ENCODE measurements around the gene CT45A1. TPM values are rescaled to one million over a fixed set of nuclear protein-coding genes. Genes with fewer than 3 reads are reported as not detected.
"Not testable (repeated sequence)": the region's sequence is repeated elsewhere in the genome, so short reads cannot be mapped to it uniquely, and the experiment has no call there.

The CT45A1 gene, protein sequence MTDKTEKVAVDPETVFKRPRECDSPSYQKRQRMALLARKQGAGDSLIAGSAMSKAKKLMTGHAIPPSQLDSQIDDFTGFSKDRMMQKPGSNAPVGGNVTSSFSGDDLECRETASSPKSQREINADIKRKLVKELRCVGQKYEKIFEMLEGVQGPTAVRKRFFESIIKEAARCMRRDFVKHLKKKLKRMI
- not detected for polyA plus RNA-seq
- long read RNA-seq, donor 1 = 0 reads
- long read RNA-seq, donor 2 = 0 reads
- long read RNA-seq, donor 3 = 0 reads
- long read RNA-seq, donor 4 = 0 reads
- long read RNA-seq, donor 5 = 0 reads
- long read RNA-seq, donor 6 = 0 reads
- long read RNA-seq, donor 7 = 0 reads
- long read RNA-seq, donor 8 = 0 reads
- long read RNA-seq, donor 9 = 0 reads
- long read RNA-seq, donor 10 = 0 reads

DNA sequence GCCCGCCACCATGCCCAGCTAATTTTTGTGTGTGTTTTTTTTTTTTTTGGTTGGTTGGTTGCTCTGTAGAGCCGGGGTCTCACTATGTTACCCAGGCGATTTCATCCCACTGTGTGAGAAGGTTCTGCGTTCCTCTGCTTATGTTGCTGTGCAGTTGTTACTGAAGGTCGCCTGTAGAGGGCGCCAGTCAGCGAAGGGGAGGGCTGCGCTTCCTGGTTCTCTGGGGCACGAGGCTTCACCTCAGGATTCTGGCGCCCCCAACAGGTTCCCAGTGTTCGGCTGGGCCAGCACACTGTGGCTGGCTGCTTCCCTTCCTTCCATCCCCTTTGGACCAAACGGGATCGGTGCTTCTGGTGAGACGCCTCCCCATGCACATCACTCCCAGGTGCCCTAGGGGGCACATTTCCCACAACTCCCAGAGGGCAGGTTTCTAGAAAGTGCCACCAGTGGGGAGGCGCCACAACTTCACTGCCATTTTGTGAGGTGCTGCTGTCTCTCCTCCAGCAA, at the start of gene CT45A1:
Gene CT45A1, plus strand, starts transcription at position 457 of the 507 bp plus-strand sequence. CDS start 5,302 bp downstream, outside the sequence.
- DNase-seq; H3K4me3 ChIP-seq (ENCODE audit: low read depth in 1 of 3, low read length in 3 of 3); H3K27ac ChIP-seq (ENCODE audit: low read depth in 1 of 3, low read length in 2 of 3); FAIRE-seq; H3K36me3 ChIP-seq (ENCODE audit: control insufficient read depth in 3 of 3, insufficient read depth in 2 of 3, low read depth in 1 of 3, low read length in 3 of 3); H3K4me1 ChIP-seq (ENCODE audit: control insufficient read depth in 3 of 3, insufficient read depth in 2 of 3, low read depth in 1 of 3, low read length in 2 of 3); H3K27me3 ChIP-seq (ENCODE audit: control insufficient read depth in 3 of 3, insufficient read depth in 3 of 3, low read length in 3 of 3); H3K9me3 ChIP-seq (ENCODE audit: control insufficient read depth in 2 of 2, insufficient read depth in 1 of 2, low read depth in 1 of 2, low read length in 1 of 2): not testable (repeated sequence)
- WGBS, 3 donors = 83 to 90% (median 86%) methylated on average over 4 to 12 of the region's 15 CpGs

DNA sequence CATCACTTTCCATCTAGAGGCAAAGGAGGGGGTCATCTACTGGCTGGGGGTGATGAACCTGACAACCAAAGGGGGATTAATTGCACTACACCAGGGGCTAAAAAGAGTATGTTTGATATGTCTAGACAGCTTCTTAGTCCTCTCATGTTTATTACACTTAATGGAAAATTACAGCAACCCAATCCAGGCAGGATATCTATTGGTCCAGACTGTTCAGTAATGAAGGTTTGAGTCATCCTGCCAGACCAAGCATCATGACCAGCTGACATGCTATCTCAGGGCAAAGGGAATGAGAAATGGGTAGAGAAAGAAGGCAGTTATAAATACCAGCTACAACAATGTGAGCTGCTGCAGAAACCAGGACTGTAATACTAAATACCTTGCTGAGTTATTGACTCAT, 40.5 kb upstream of the CT45A1 start:
- DNase-seq; H3K27ac ChIP-seq (ENCODE audit: low read depth in 1 of 3, low read length in 2 of 3); H3K9me3 ChIP-seq (ENCODE audit: control insufficient read depth in 2 of 2, insufficient read depth in 1 of 2, low read depth in 1 of 2, low read length in 1 of 2); H3K4me1 ChIP-seq (ENCODE audit: control insufficient read depth in 3 of 3, insufficient read depth in 2 of 3, low read depth in 1 of 3, low read length in 2 of 3); H3K4me3 ChIP-seq (ENCODE audit: low read depth in 1 of 3, low read length in 3 of 3); H3K27me3 ChIP-seq (ENCODE audit: control insufficient read depth in 3 of 3, insufficient read depth in 3 of 3, low read length in 3 of 3); H3K36me3 ChIP-seq (ENCODE audit: control insufficient read depth in 3 of 3, insufficient read depth in 2 of 3, low read depth in 1 of 3, low read length in 3 of 3); FAIRE-seq: not testable (repeated sequence)

DNA sequence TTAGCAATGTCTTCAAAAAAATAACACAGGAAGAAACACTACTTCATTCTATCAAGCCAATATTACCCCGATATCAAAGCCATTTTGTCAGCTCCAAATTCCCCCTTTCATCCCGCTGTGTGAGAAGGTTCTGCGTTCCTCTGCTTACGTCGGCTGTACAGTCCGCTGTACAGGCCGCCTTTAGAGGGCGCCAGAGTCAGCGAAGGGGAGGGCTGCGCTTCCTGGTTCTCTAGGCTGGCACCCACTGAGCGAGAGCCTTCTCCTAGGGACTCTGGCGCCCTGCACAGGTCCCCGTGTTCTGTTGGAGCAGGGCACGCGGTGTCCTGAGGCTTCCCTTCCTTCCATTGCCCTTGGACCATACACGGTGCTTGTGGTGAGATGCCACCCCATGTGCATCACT, 25.3 kb upstream of the CT45A1 start:
- DNase-seq (no peak), FAIRE-seq (no peak)
- H3K27ac ChIP-seq (ENCODE audit: low read depth in 1 of 3, low read length in 2 of 3) = no peak overlapping the region
- no peak overlapping the region for H3K4me3 ChIP-seq (ENCODE audit: low read depth in 1 of 3, low read length in 3 of 3)
- no peaks in the 10 kb centered on the region for H3K36me3 ChIP-seq (ENCODE audit: control insufficient read depth in 3 of 3, insufficient read depth in 2 of 3, low read depth in 1 of 3, low read length in 3 of 3)
- no peaks in the 10 kb centered on the region for H3K4me1 ChIP-seq (ENCODE audit: control insufficient read depth in 3 of 3, insufficient read depth in 2 of 3, low read depth in 1 of 3, low read length in 2 of 3)
- no peaks in the 10 kb centered on the region for H3K27me3 ChIP-seq (ENCODE audit: control insufficient read depth in 3 of 3, insufficient read depth in 3 of 3, low read length in 3 of 3)
- WGBS, 3 donors = 46 to 57% (median 52%) methylated on average over 15 to 16 of the region's 16 CpGs
- H3K9me3 ChIP-seq (ENCODE audit: control insufficient read depth in 2 of 2, insufficient read depth in 1 of 2, low read depth in 1 of 2, low read length in 1 of 2) = no peaks in the 10 kb centered on the region

DNA sequence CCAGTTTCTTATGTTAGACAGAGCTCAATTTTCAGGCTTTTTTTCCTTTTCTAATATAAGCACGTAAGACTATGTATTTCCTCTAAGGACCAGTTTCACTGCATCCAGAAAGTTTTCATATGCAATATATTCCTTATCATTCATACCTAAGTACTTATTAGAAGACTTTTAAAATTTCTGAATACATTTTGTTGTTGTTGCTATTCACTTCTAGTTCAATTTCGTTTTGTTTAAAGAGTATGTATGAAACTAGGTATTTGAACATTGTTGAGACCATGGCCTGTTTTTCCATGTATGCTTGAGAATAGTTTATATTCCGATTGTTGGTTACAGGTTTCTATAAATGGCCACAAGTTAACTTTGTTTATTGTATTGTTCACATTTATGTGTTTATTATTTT, 18.0 kb upstream of the CT45A1 start:
- Histone ChIP-seq H3K36me3 (ENCODE audit: control insufficient read depth in 3 of 3, insufficient read depth in 2 of 3, low read depth in 1 of 3, low read length in 3 of 3) (no peaks in the 10 kb centered on the region), H3K4me3 (ENCODE audit: low read depth in 1 of 3, low read length in 3 of 3) (no peak overlapping the region), H3K27ac (ENCODE audit: low read depth in 1 of 3, low read length in 2 of 3) (no peak overlapping the region), H3K27me3 (ENCODE audit: control insufficient read depth in 3 of 3, insufficient read depth in 3 of 3, low read length in 3 of 3) (no peaks in the 10 kb centered on the region), H3K9me3 (ENCODE audit: control insufficient read depth in 2 of 2, insufficient read depth in 1 of 2, low read depth in 1 of 2, low read length in 1 of 2) (no peaks in the 10 kb centered on the region), H3K4me1 (ENCODE audit: control insufficient read depth in 3 of 3, insufficient read depth in 2 of 3, low read depth in 1 of 3, low read length in 2 of 3) (no peaks in the 10 kb centered on the region)
- FAIRE-seq = no peak
- no peak for DNase-seq
- 53 to 67% (median 65%) methylated on average over 3 of the region's 3 CpGs for WGBS, 3 donors

DNA sequence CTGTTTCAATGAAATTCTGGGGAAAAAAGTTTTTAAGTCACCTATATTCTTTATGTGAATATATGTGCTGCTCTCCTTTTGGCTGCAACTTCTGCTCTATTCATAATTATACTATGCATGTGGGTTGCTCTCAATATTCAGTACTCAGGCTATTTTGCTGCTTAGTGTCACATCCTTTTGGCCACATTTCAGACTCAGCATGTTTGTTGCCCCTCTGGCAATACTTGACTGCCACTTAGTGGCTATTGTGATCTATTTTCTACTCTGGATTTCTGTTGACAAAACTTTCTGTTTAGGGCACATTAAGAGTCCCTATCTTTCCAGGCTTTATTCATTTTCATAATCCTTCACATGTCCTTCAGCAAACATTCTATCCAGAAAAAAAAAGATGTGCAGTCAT, 15.8 kb upstream of the CT45A1 start:
- FAIRE-seq (no peak), DNase-seq (no peak)
- H3K4me1 ChIP-seq (ENCODE audit: control insufficient read depth in 3 of 3, insufficient read depth in 2 of 3, low read depth in 1 of 3, low read length in 2 of 3) = no peaks in the 10 kb centered on the region
- H3K36me3 ChIP-seq (ENCODE audit: control insufficient read depth in 3 of 3, insufficient read depth in 2 of 3, low read depth in 1 of 3, low read length in 3 of 3) = no peaks in the 10 kb centered on the region
- H3K4me3 ChIP-seq (ENCODE audit: low read depth in 1 of 3, low read length in 3 of 3) = no peak overlapping the region
- no peaks in the 10 kb centered on the region for H3K9me3 ChIP-seq (ENCODE audit: control insufficient read depth in 2 of 2, insufficient read depth in 1 of 2, low read depth in 1 of 2, low read length in 1 of 2)
- no peak overlapping the region for H3K27ac ChIP-seq (ENCODE audit: low read depth in 1 of 3, low read length in 2 of 3)
- no peaks in the 10 kb centered on the region for H3K27me3 ChIP-seq (ENCODE audit: control insufficient read depth in 3 of 3, insufficient read depth in 3 of 3, low read length in 3 of 3)

DNA sequence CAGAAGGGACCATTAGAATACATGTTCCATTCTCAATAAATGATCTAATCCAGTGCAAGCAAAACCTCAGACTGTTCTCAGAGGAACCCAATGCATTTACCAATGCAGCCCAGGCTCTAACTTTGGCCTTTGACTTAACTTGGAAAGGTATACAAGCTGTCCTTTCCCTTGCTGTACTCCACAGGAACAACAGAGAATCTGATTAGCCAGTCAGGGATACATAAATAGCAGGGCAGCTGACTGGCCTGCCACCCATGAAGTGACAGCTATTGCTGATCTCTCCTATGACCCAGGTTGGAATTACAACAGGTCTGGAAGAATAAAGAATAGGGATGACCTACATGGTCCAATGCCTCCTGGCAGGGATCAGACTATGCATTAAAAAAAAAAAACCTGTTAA, 14.5 kb upstream of the CT45A1 start:
- no peak overlapping the region for H3K4me3 ChIP-seq (ENCODE audit: low read depth in 1 of 3, low read length in 3 of 3)
- FAIRE-seq = no peak
- H3K27me3 ChIP-seq (ENCODE audit: control insufficient read depth in 3 of 3, insufficient read depth in 3 of 3, low read length in 3 of 3) = no peaks in the 10 kb centered on the region
- no peaks in the 10 kb centered on the region for H3K36me3 ChIP-seq (ENCODE audit: control insufficient read depth in 3 of 3, insufficient read depth in 2 of 3, low read depth in 1 of 3, low read length in 3 of 3)
- H3K4me1 ChIP-seq (ENCODE audit: control insufficient read depth in 3 of 3, insufficient read depth in 2 of 3, low read depth in 1 of 3, low read length in 2 of 3) = no peaks in the 10 kb centered on the region
- no peak overlapping the region for H3K27ac ChIP-seq (ENCODE audit: low read depth in 1 of 3, low read length in 2 of 3)
- H3K9me3 ChIP-seq (ENCODE audit: control insufficient read depth in 2 of 2, insufficient read depth in 1 of 2, low read depth in 1 of 2, low read length in 1 of 2) = no peaks in the 10 kb centered on the region
- no peak for DNase-seq

DNA sequence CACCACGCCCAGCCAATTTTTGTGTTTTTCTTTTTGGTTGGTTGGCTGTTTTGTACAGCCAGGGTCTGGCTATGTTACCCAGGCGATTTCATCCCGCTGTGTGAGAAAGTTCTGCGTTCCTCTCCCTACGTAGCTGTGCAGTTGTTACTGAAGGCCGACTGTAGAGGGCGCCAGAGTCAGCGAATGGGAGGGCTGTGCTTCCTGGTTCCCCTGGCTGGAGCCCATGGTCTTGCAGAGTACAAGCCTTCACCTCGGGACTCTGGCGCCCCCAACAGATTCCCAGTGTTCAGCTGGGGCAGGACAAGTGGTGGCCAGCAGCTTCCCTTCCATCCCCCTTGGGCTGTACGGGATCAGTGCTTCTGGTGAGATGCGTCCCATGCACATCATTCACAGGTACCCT, 5.6 kb upstream of the CT45A1 start:
- Histone ChIP-seq H3K27me3 (ENCODE audit: control insufficient read depth in 3 of 3, insufficient read depth in 3 of 3, low read length in 3 of 3) (no peaks in the 10 kb centered on the region), H3K4me3 (ENCODE audit: low read depth in 1 of 3, low read length in 3 of 3) (no peak overlapping the region), H3K27ac (ENCODE audit: low read depth in 1 of 3, low read length in 2 of 3) (no peak overlapping the region), H3K9me3 (ENCODE audit: control insufficient read depth in 2 of 2, insufficient read depth in 1 of 2, low read depth in 1 of 2, low read length in 1 of 2) (no peaks in the 10 kb centered on the region), H3K4me1 (ENCODE audit: control insufficient read depth in 3 of 3, insufficient read depth in 2 of 3, low read depth in 1 of 3, low read length in 2 of 3) (no peaks in the 10 kb centered on the region), H3K36me3 (ENCODE audit: control insufficient read depth in 3 of 3, insufficient read depth in 2 of 3, low read depth in 1 of 3, low read length in 3 of 3) (no peaks in the 10 kb centered on the region)
- 58 to 76% (median 60%) methylated on average over 12 of the region's 12 CpGs for WGBS, 3 donors
- no peak for FAIRE-seq
- DNase-seq = no peak

DNA sequence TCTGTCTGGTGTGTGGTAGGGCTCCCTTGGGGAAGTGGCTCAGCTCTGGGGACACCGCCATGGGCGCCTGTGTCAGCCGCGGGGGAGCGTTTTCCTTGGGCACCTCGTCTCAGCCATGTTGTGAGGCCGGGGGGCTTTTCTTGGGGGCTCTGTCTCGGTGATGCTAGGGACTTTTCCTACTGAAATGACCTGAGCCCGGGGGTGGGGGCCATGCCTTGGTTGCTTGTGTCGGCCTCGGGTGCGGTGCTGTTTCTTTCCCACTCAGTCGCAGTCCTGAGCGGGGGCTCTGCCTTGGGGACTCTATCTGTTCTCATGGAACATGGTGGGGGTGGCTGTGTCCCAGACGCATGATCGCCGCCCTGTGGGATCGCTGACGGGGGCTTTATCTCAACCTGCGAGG, 356 bp downstream of the CT45A1 start:
- WGBS, 3 donors = 89 to 94% (median 92%) methylated on average over 12 to 20 of the region's 20 CpGs
- Histone ChIP-seq H3K9me3 (ENCODE audit: control insufficient read depth in 2 of 2, insufficient read depth in 1 of 2, low read depth in 1 of 2, low read length in 1 of 2) (no peaks in the 10 kb centered on the region), H3K4me1 (ENCODE audit: control insufficient read depth in 3 of 3, insufficient read depth in 2 of 3, low read depth in 1 of 3, low read length in 2 of 3) (no peaks in the 10 kb centered on the region), H3K27me3 (ENCODE audit: control insufficient read depth in 3 of 3, insufficient read depth in 3 of 3, low read length in 3 of 3) (no peaks in the 10 kb centered on the region), H3K36me3 (ENCODE audit: control insufficient read depth in 3 of 3, insufficient read depth in 2 of 3, low read depth in 1 of 3, low read length in 3 of 3) (no peaks in the 10 kb centered on the region), H3K27ac (ENCODE audit: low read depth in 1 of 3, low read length in 2 of 3) (no peak overlapping the region), H3K4me3 (ENCODE audit: low read depth in 1 of 3, low read length in 3 of 3) (no peak overlapping the region)
- no peak for DNase-seq
- FAIRE-seq = no peak

DNA sequence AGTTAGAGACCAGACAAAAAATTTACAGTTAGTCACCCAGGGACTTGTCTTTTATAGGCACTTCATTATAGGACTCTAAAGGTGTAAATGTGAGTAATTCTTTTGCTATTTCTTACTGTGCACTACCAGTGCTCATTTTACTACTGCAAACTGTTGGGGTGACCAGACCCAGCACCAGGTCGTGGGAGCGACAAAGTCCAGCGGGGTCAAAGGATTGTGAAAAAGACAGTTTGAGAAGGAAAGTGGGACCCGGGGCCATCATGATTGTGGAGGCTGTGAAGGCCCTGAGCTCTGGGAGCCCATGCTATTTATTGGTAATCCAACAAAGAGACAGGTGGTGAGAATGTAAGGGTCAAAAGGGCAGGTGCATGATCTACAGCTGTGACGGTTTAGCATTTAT, 21.2 kb downstream of the CT45A1 start:
- not testable (repeated sequence) for FAIRE-seq; H3K27ac ChIP-seq (ENCODE audit: low read depth in 1 of 3, low read length in 2 of 3); H3K9me3 ChIP-seq (ENCODE audit: control insufficient read depth in 2 of 2, insufficient read depth in 1 of 2, low read depth in 1 of 2, low read length in 1 of 2); H3K36me3 ChIP-seq (ENCODE audit: control insufficient read depth in 3 of 3, insufficient read depth in 2 of 3, low read depth in 1 of 3, low read length in 3 of 3); H3K4me3 ChIP-seq (ENCODE audit: low read depth in 1 of 3, low read length in 3 of 3); DNase-seq; H3K4me1 ChIP-seq (ENCODE audit: control insufficient read depth in 3 of 3, insufficient read depth in 2 of 3, low read depth in 1 of 3, low read length in 2 of 3); H3K27me3 ChIP-seq (ENCODE audit: control insufficient read depth in 3 of 3, insufficient read depth in 3 of 3, low read length in 3 of 3)
- 51 to 67% (median 62%) methylated on average over 5 of the region's 5 CpGs for WGBS, 3 donors

Measured in small intestine (tissue), 16 donors.